ENCODE results near the gene APBB1IP.
"Not testable (repeated sequence)": the region's sequence is repeated elsewhere in the genome, so short reads cannot be mapped to it uniquely, and the experiment has no call there.

APBB1IP gene

GRCh38 chr10:26441491-26442214, 3.5 kb downstream of the APBB1IP start:
- no peak for DNase-seq

- DNase-seq: no peak
Observed at GRCh38 chr10:26445411-26446031, 7.4 kb downstream of the APBB1IP start.

DNA sequence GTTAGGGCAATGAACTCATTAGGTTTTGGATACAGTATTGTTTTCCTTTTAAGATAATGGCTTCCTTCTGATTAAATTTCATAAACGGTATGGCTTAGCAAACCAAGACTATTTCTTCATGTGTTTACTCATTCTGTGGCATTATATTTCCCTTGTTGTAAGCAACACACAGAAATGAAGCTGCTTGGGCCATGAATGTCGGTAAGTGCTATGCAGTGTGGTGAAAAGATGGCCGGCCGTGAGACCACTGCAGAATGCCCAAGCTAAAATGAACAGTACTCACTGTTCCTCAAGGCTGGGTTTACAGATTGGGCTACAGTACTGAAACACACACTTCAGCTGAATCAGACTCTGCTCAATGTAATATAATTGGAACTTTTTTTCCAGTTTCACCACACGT, 8.1 kb downstream of the APBB1IP start:
- DNase-seq: no peak

GRCh38 chr10:26448292-26448691, 10.2 kb downstream of the APBB1IP start:
- DNase-seq: no peak

GRCh38 chr10:26448706-26449435, 10.7 kb downstream of the APBB1IP start:
- DNase-seq: no peak

GRCh38 chr10:26449726-26450125, 11.6 kb downstream of the APBB1IP start:
- no peak for DNase-seq

GRCh38 chr10:26451903-26452302, 13.8 kb downstream of the APBB1IP start:
- DNase-seq: no peak

- DNase-seq: no peak
Observed at GRCh38 chr10:26453850-26454249, 15.7 kb downstream of the APBB1IP start.

GRCh38 chr10:26454891-26455290, 16.8 kb downstream of the APBB1IP start:
- DNase-seq: no peak

GRCh38 chr10:26455567-26456315, 17.6 kb downstream of the APBB1IP start:
- DNase-seq: no peak

DNA sequence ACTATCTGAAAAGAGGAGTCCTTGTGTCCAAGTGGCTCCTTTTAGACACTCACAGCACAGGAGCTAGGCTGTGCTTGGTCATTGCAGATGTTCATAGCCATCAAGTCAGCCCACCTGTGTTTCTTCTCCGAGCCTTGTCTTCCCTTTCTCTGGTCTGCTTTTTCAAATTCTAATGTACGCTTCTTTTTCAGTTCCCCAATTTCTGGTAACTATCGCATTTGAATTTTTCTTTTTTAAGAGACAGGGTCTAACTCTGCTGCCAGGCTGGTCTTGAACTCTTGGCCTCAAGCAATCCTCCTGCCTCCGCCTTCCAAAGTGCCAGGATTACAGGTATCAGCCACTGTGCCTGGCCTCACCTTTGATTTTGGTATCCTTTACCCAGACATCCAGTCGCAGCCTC, 18.9 kb downstream of the APBB1IP start:
- no peak for DNase-seq

DNA sequence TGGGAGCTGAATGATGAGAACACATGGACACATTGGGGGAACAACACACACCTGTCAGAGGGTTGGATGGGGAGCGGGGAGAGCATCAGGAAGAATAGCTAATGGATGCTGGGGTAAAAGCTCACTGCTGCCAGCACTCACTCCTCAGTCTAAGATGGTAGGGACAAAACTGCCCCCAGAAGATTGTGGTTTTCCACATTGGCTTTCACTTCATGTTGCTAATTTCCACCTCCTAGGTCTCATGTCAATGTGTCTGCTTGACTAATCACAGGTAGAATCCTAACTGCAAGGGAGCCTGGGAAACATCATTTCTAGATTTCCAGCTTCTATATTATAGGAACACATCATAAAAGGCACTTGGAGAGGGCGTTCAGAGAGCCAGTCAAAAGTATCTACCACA, 22.6 kb downstream of the APBB1IP start:
- no peak for DNase-seq

GRCh38 chr10:26463986-26464385, 25.8 kb downstream of the APBB1IP start:
- no peak for DNase-seq

- no peak for DNase-seq
Observed at GRCh38 chr10:26464632-26465280, 26.6 kb downstream of the APBB1IP start.

- not testable (repeated sequence) for DNase-seq
Observed at GRCh38 chr10:26466531-26466930, 28.4 kb downstream of the APBB1IP start.

- DNase-seq: no peak
Observed at GRCh38 chr10:26467639-26468038, 29.5 kb downstream of the APBB1IP start.

DNA sequence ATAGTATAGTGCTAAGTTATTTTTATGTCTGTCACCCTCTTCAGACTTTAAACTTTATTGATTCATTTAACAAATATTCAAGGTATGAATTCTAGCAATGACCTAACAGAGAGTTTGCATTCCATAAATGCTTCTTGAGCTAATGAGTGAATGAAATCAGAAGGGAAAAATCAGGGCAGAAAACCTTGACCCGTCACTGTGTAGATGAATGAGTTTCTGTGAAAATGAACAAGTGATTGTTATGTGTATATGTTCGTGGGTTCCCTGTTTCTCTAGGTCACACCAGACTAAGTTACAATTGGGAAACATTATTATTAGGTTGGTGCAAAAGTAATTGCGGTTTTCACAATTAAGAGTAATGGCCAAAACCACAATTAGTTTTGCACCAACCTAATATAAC, 30.1 kb downstream of the APBB1IP start:
- DNase-seq: no peak

- DNase-seq: no peak
Observed at GRCh38 chr10:26468700-26469099, 30.6 kb downstream of the APBB1IP start.

DNA sequence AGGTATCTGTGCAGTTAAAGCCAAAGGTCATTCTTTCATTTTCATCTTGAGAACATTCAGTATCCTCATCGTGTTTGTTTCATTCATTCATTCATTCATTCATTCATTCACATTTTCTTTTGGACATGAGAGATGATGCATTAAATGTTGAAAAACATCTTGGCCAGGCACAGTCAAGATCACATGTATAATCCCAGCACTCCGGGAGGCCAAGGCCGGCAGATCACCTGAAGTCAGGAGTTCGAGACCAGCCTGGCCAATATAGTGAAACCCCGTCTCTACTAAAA, 34.3 kb downstream of the APBB1IP start:
- DNase-seq: no peak

GRCh38 chr10:26474026-26474425, 35.9 kb downstream of the APBB1IP start:
- DNase-seq: no peak

- not testable (repeated sequence) for DNase-seq
Observed at GRCh38 chr10:26474845-26475244, 36.7 kb downstream of the APBB1IP start.

DNA sequence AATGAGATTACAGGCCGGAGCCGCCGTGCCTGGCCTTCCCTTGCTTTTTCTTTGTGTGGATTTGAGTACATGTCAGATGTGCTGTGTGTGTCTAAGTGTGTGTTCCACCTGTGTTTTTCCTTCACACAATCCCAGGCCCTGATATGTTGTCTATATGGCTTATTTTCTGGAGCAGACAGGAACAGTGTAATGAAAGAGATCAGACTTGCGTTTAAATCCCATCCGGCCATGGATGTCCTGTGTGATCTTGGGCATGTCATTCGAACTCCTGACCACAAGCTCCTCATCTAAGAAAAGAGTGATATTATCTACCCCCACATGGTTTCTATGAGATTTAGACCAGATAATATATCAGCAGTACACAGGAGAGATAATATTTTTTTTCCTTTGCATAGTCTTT, 37.2 kb downstream of the APBB1IP start:
- DNase-seq: no peak

DNA sequence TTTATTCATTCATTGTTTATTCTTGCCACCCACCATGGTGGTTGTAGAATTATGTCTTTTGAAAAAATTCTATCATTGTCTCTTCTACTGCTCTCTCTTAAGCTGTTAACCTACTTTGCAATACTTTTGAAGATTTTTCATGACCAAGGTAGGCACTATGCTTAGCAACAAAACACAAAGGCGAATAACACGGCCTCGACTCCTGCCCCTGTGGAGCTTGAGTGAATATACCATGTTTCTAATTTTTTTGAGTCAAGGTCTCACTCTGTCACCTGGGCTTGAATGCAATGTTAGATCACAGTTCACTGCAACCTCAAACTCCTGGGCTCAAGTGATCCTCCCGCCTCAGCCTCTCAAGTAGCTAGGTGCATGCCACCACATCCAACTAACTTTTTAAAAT, 39.4 kb downstream of the APBB1IP start:
- DNase-seq: no peak

Data from hippocampal formation (tissue), 2 donors.